HEK293 (cell line): ENCODE measurements around the gene SERPINA12.

Source experiments
- CTCF ChIA-PET: fragments of 350-600 bp; formaldehyde crosslinking; extraction: SDS; loops from one replicate; lab custom pipeline; 2021; ENCODE audit warnings: antibody characterized with exemption; lab: Yijun Ruan, JAX
- POLR2A ChIA-PET: fragments of 300-600 bp; formaldehyde crosslinking; extraction: SDS; loops from one replicate; lab custom pipeline; 2020; ENCODE audit warnings: antibody characterized with exemption, inconsistent platforms; lab: Yijun Ruan, JAX
- H3K27ac ChIP-seq: fragments of 200-500 bp; sonication (Bioruptor generic); 2 replicates; pipeline ENCODE4 v1.5.1; 2014; ENCODE audit warnings: low read depth, low read length, control low read depth, inconsistent platforms; ENCODE audit errors: extremely low read depth
- H3K36me3 ChIP-seq, 2 experiments: fragments of 200-500 bp in 1 of 2; sonication (Bioruptor generic) in 1 of 2; 1 replicate in 1 of 2; 2 replicates in 1 of 2; pipeline ENCODE4 v1.5.1; 2014 to 2017; ENCODE audit warnings: inconsistent platforms in 2 of 2, low read length in 2 of 2; ENCODE audit not compliant: control insufficient read depth in 2 of 2, insufficient read depth in 1 of 2
- H3K4me1 ChIP-seq: fragments of 200-500 bp; sonication (Bioruptor generic); 2 replicates; pipeline ENCODE4 v1.5.1; 2014; ENCODE audit warnings: mild to moderate bottlenecking, low read length, inconsistent platforms; ENCODE audit not compliant: control insufficient read depth, insufficient read depth
- H3K4me3 ChIP-seq: 2 replicates; pipeline ENCODE4 v1.5.1; 2011; ENCODE audit warnings: low read depth, mild to moderate bottlenecking, control low read depth, low read length, moderate library complexity
- H3K9me3 ChIP-seq: fragments of 200-500 bp; sonication (Bioruptor generic); 2 replicates; pipeline ENCODE4 v1.5.1; 2014; ENCODE audit warnings: low read depth, low read length, inconsistent platforms; ENCODE audit not compliant: control insufficient read depth, insufficient read depth
- EGR2 ChIP-seq: fragments of 450-650 bp; formaldehyde crosslinking; IDR thresholded peaks from 2 replicates; pipeline ENCODE4 v1.5.1; 2016; ENCODE audit warnings: low read depth, missing biosample characterization, missing genetic modification characterization
- HOXA7 ChIP-seq: sonication (generic); formaldehyde crosslinking; IDR thresholded peaks from 2 replicates; pipeline ENCODE4 v1.8.1; 2022; ENCODE audit warnings: missing genetic modification reagents, borderline replicate concordance
- KLF16 ChIP-seq: fragments of 450-650 bp; formaldehyde crosslinking; IDR thresholded peaks from 2 replicates; pipeline ENCODE4 v1.5.1; 2017; ENCODE audit warnings: missing biosample characterization, missing genetic modification characterization
- ZBTB7A ChIP-seq: fragments of 450-650 bp; formaldehyde crosslinking; IDR thresholded peaks from 2 replicates; pipeline ENCODE4 v1.5.1; 2016; ENCODE audit warnings: low read depth, missing biosample characterization, missing genetic modification characterization
- ZFHX2 ChIP-seq: fragments of 450-650 bp; formaldehyde crosslinking; conservative IDR thresholded peaks from 2 replicates; pipeline ENCODE4 v1.5.1; 2016; ENCODE audit warnings: missing biosample characterization, missing genetic modification characterization
- ZFP3 ChIP-seq: fragments of 450-650 bp; formaldehyde crosslinking; IDR thresholded peaks from 2 replicates; pipeline ENCODE4 v1.5.1; 2016; ENCODE audit warnings: low read depth, missing biosample characterization, missing genetic modification characterization
- ZNF214 ChIP-seq: fragments of 450-650 bp; formaldehyde crosslinking; IDR thresholded peaks from 2 replicates; pipeline ENCODE4 v1.5.1; 2017; ENCODE audit warnings: missing biosample characterization, mild to moderate bottlenecking, missing genetic modification characterization, borderline replicate concordance
- ZNF23 ChIP-seq: fragments of 450-650 bp; formaldehyde crosslinking; IDR thresholded peaks from 2 replicates; pipeline ENCODE4 v1.5.1; 2016; ENCODE audit warnings: missing biosample characterization, missing genetic modification characterization, borderline replicate concordance
- ZNF239 ChIP-seq: fragments of 450-650 bp; formaldehyde crosslinking; IDR thresholded peaks from 2 replicates; pipeline ENCODE4 v1.5.1; 2016; ENCODE audit warnings: missing biosample characterization, missing genetic modification characterization
- ZNF292 ChIP-seq: fragments of 450-650 bp; formaldehyde crosslinking; IDR thresholded peaks from 2 replicates; pipeline ENCODE4 v1.5.1; 2016; ENCODE audit warnings: low read depth, missing biosample characterization, missing genetic modification characterization, borderline replicate concordance
- TF ChIP-seq, protein P1 (sequence below): fragments of 450-650 bp; formaldehyde crosslinking; IDR thresholded peaks from 2 replicates; pipeline ENCODE4 v1.5.1; 2016; ENCODE audit warnings: missing biosample characterization, missing genetic modification characterization
- TF ChIP-seq, protein P2 (sequence below): fragments of 450-650 bp; formaldehyde crosslinking; IDR thresholded peaks from 2 replicates; pipeline ENCODE4 v1.5.1; 2016; ENCODE audit warnings: missing biosample characterization, missing genetic modification characterization
- TF ChIP-seq, protein P3 (sequence below): fragments of 450-650 bp; formaldehyde crosslinking; IDR thresholded peaks from 2 replicates; pipeline ENCODE4 v1.5.1; 2016; ENCODE audit warnings: missing biosample characterization, missing genetic modification characterization
- TF ChIP-seq, protein P4 (sequence below): fragments of 450-650 bp; formaldehyde crosslinking; IDR thresholded peaks from 2 replicates; pipeline ENCODE4; 2016; ENCODE audit warnings: missing biosample characterization, missing genetic modification characterization
- TF ChIP-seq, protein P5 (sequence below): fragments of 450-650 bp; formaldehyde crosslinking; IDR thresholded peaks from 2 replicates; pipeline ENCODE4 v1.5.1; 2016; ENCODE audit warnings: missing biosample characterization, missing genetic modification characterization

Gene SERPINA12

DNA sequence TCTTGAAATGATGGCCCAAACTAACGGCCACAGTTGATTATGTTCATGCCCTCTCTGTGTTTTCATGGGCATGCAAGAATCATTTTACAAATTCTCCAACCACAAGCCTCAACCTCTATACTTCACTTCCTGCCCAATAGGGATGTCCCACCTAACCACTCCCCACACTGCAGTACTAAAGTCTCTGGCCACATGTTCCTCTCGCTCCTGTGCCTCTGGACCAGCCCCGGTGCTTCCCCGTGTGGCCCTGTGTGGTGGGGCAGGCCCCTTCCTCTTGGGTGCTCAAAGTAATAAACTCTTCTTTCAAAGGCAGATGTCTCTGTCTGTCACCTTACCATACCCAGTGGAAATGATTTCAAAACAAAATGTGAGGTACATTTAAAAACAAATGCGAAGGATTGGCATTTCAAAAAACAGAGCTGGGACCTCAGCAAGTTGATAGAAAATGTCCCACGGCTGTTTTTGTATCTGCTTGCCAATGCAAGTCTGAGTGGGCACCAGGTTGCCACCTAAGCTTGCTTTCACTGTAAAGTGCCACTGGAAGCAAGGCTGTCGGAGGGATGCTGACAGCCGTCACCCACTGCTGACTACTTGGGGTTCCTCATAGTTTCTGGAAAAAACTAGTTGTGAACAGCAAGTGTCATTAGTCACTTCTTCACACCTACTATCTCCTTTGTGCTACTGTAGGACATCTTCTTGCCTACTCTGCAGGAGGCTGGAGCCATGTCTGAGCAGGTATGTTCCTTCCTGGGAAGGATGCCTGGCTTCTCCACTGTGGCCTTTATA, 48.4 kb downstream of the SERPINA12 start (continued):
- TF ChIP-seq, protein P1, sequence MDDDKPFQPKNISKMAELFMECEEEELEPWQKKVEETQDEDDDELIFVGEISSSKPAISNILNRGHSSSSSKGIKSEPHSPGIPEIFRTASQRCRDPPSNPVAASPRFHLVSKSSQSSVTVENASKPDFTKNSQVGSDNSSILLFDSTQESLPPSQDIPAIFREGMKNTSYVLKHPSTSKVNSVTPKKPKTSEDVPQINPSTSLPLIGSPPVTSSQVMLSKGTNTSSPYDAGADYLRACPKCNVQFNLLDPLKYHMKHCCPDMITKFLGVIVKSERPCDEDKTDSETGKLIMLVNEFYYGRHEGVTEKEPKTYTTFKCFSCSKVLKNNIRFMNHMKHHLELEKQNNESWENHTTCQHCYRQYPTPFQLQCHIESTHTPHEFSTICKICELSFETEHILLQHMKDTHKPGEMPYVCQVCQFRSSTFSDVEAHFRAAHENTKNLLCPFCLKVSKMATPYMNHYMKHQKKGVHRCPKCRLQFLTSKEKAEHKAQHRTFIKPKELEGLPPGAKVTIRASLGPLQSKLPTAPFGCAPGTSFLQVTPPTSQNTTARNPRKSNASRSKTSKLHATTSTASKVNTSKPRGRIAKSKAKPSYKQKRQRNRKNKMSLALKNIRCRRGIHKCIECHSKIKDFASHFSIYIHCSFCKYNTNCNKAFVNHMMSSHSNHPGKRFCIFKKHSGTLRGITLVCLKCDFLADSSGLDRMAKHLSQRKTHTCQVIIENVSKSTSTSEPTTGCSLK (tag by site-specific recombination), result no peak
- TF ChIP-seq, protein P2, sequence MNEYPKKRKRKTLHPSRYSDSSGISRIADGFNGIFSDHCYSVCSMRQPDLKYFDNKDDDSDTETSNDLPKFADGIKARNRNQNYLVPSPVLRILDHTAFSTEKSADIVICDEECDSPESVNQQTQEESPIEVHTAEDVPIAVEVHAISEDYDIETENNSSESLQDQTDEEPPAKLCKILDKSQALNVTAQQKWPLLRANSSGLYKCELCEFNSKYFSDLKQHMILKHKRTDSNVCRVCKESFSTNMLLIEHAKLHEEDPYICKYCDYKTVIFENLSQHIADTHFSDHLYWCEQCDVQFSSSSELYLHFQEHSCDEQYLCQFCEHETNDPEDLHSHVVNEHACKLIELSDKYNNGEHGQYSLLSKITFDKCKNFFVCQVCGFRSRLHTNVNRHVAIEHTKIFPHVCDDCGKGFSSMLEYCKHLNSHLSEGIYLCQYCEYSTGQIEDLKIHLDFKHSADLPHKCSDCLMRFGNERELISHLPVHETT (tag by site-specific recombination), result no peak
- TF ChIP-seq, protein P3, sequence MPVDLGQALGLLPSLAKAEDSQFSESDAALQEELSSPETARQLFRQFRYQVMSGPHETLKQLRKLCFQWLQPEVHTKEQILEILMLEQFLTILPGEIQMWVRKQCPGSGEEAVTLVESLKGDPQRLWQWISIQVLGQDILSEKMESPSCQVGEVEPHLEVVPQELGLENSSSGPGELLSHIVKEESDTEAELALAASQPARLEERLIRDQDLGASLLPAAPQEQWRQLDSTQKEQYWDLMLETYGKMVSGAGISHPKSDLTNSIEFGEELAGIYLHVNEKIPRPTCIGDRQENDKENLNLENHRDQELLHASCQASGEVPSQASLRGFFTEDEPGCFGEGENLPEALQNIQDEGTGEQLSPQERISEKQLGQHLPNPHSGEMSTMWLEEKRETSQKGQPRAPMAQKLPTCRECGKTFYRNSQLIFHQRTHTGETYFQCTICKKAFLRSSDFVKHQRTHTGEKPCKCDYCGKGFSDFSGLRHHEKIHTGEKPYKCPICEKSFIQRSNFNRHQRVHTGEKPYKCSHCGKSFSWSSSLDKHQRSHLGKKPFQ, result no peak
- TF ChIP-seq ZNF239 (tag by site-specific recombination) (no peak), HOXA7 (CRISPR knock-in tag) (no peak), ZNF23 (no peak), ZBTB7A (tag by site-specific recombination) (no peak)

DNA sequence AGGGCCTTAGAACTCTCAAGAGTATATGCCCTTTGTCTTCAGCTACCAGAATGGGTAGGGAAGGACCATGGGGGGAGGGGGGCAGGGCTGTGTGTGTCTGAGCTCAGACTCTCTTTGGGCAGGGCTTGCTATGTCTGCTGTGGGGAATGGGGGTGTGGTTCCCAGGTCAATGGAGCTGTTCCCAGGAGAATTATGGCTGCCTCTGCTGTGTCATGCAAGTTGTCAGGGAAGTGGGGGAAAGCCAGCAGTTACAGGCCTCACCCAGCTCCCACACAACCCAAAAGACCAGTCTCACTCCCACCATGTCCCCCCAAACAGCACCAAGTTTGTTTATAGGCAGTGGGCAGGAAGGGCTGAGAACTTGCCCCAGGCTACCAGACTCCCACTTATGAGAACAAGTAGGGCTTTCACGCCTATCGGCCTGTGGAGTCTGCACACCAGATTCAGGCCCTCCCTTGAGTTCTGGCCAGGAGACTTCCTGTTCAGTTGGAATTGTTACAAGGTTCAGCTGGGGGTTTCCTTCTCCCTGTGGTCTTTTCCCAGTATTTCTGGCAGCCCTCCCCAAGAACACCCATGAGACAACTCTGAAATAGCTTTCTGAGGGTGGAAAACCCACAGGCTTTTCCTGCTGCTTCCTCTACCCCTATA, 50.6 kb downstream of the SERPINA12 start:
- Histone ChIP-seq H3K36me3 (no peaks in the 10 kb centered on the region), H3K27ac (no peak overlapping the region), H3K4me3 (no peak overlapping the region)
- POLR2A ChIA-PET, result no interaction called here
- TF ChIP-seq EGR2 (tag by site-specific recombination) (peak; percentile 70), KLF16 (tag by site-specific recombination) (no peak), ZNF214 (tag by site-specific recombination) (no peak), ZFP3 (no peak), ZFHX2 (tag by site-specific recombination) (peak; percentile 37), ZNF292 (tag by site-specific recombination) (no peak)
- TF ChIP-seq, protein P4, sequence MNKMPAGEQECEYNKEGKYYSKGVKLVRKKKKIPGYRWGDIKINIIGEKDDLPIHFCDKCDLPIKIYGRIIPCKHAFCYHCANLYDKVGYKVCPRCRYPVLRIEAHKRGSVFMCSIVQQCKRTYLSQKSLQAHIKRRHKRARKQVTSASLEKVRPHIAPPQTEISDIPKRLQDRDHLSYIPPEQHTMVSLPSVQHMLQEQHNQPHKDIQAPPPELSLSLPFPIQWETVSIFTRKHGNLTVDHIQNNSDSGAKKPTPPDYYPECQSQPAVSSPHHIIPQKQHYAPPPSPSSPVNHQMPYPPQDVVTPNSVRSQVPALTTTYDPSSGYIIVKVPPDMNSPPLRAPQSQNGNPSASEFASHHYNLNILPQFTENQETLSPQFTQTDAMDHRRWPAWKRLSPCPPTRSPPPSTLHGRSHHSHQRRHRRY (tag by site-specific recombination), result no peak
- TF ChIP-seq, protein P5, sequence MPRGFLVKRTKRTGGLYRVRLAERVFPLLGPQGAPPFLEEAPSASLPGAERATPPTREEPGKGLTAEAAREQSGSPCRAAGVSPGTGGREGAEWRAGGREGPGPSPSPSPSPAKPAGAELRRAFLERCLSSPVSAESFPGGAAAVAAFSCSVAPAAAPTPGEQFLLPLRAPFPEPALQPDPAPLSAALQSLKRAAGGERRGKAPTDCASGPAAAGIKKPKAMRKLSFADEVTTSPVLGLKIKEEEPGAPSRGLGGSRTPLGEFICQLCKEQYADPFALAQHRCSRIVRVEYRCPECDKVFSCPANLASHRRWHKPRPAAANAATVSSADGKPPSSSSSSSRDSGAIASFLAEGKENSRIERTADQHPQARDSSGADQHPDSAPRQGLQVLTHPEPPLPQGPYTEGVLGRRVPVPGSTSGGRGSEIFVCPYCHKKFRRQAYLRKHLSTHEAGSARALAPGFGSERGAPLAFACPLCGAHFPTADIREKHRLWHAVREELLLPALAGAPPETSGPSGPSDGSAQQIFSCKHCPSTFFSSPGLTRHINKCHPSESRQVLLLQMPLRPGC (tag by site-specific recombination), result no peak
- TF ChIP-seq, all 188 proteins: peak for 2
- CTCF ChIA-PET, result no interaction called here
- Histone ChIP-seq H3K4me1 (no peaks in the 10 kb centered on the region), H3K9me3 (no peaks in the 10 kb centered on the region)
